ENCODE measurements around the gene CRADD.
A peak's percentile ranks its signal among the peaks of the same experiment; 100 is the strongest.
"Not testable (repeated sequence)": the region's sequence is repeated elsewhere in the genome, so short reads cannot be mapped to it uniquely, and the experiment has no call there.

Gene CRADD

GRCh38 chr12:93737457-93738198 is 60.5 kb downstream of the CRADD start:
- DNase-seq (ENCODE audit: low spot score) = no peak

GRCh38 chr12:93738199-93739058 is 61.3 kb downstream of the CRADD start:
- DNase-seq (ENCODE audit: low spot score) = no peak

DNA sequence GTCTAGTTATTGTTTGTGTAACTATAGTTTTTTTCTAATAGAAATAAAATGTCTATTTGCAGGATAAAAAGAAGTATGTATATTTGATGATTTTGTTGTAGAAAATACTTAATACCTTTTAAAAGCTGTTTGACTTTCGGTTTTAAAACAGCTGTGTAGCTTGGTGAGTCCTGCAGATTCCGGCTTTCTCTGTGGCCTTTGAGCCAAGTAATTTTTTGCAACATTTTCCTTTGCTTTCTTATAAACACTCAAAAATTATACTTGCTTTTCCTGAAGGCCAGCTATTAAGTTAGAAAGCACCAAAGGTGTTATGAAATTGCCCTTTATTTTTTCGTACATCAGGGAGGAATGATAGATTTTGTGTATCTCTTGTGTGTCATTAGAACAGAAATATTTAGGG is 63.6 kb downstream of the CRADD start:
- DNase-seq (ENCODE audit: low spot score) = no peak

DNA sequence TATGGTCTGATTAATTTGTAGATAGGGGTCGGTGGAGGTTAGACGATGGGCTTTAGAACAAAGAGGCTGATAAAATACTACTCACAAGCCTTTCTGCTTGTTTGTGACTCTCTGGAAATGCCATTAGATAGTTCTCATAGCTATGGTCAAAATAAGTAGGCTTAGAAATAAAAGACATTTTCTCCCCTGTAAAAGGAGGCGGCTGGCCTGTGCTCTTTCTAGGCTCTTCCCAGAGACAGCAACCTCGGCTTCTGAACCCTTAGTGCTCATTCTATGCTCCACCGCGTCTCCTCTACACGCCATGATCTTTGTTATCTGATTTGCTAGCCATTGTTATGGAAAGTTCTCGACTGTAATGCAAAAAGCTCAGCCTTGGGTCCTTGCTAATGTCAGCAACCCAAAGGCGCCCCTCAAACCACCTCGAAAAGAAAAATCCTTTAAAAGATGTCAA is 64.5 kb downstream of the CRADD start:
- DNase-seq (ENCODE audit: low spot score) = peak; percentile 72

GRCh38 chr12:93742110-93742934 is 65.1 kb downstream of the CRADD start:
- DNase-seq (ENCODE audit: low spot score) = peak; percentile 87

- no peak for DNase-seq (ENCODE audit: low spot score)
Measured at GRCh38 chr12:93743229-93743998, 66.2 kb downstream of the CRADD start.

DNA sequence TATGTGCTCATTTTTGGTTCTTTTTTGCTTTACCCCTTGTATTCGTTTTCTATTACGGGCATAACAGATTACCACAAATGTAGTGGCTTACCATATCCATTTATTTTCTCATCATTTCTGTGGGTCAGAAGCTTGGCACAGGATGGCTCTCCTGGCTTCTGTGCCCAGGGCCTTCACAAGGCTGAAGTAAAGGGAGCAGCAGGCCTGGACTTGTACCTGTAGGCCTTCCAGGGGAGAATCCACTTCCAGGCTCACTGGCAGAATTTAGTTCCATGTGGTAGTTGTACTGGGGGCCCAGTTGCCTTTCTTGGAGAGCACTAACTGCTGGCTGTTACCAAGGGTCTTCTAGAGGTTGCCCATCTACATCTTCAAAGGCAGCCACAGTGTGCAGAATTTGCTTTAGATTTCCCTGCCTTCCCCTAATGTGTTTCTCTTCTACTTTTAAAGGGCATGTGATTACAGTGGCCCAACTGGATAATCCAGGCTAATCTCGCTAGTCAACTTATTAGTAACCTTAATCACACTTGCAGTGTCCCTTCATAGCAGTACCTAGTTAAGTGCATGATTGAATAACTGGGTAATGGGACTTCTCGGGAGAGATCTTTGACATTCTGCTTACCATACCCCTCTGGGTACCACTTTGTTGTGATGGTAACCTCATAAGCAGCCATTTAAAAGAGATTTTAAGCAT is 67.0 kb downstream of the CRADD start:
- no peak for DNase-seq (ENCODE audit: low spot score)

GRCh38 chr12:93745286-93745685 is 68.1 kb downstream of the CRADD start:
- no peak for DNase-seq (ENCODE audit: low spot score)

DNA sequence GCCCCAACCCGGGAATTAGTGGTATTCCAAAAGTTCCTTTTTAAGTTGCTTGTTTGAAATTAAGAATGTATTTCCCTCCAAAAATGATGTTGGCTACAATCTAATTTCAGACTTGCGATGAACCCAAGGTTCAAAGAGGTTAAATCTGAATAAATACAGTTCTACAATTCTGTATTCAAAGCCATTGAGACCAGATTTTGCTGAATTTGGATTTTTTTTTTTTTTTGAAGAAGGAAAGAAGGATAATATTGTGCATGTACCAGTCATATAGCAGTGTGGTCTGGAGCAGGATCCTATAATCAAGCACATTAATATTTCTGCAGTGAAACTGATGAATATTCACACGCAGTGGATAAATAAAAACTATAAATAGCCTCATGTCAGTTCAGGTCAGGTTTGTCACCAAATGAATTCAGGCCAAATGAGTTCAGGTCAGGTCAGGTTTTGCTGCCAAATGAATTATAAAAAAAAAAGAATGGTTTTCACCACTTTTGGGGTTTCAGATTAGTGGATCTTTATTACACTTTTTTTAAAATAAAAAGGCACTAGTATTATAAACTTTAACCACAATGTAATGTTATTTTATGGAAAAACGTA is 69.5 kb downstream of the CRADD start:
- DNase-seq (ENCODE audit: low spot score) = no peak

DNA sequence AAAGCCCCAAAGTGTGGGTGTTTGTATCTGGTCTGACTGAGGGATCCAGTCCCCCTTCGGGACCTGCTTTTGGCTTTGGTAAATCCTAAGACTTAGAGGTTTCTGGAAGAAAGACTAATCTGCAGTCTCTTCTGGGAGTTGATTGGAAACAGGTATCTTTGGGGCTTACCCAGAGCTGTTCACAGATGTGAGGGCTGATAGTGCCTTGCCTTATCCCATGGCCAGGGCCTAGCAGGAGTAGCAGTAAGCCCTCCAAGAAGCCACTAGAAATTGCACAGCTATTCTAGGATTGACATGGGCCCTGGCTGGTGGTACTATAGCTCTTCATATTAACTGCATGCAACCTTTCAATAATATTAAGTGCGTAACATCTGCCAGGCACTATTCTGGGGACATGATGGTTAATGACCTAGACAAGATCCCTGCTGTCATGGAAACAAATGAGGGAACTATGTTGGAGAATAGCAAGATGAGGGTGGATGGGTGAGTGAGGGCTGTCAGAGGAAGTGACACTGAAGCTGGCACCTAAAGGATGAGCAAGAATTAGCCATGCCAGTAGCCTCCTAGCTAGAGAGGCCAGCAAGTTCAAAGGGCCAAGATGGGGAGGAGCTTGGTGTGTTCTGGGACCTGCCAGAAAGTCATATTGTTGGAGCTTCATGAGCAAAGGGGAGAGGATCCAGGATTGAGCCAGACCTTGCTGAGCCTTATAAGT is 71.7 kb downstream of the CRADD start:
- DNase-seq (ENCODE audit: low spot score) = no peak

DNA sequence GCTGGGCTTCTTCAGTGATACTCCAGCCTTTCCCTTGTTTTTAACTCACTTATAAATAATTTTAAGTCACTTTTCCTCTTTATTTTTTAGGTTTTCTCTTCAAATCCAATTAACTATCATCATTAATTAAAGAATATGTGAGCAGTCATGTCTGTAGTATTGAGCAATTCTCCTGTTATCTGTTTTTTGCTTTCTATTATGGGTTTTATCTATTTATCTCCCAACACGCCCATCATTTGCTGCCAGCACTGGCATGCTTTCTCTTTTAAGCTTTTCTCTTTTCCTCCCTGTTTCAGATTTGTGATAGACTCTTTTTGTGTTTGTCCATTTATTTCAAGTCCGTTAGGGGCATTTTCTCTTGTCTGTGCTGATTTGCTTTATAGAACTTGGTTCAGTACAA is 72.3 kb downstream of the CRADD start:
- DNase-seq (ENCODE audit: low spot score) = no peak

- no peak for DNase-seq (ENCODE audit: low spot score)
Measured at GRCh38 chr12:93750056-93750455, 72.9 kb downstream of the CRADD start.

- DNase-seq (ENCODE audit: low spot score) = no peak
Measured at GRCh38 chr12:93751864-93752610, 74.9 kb downstream of the CRADD start.

DNA sequence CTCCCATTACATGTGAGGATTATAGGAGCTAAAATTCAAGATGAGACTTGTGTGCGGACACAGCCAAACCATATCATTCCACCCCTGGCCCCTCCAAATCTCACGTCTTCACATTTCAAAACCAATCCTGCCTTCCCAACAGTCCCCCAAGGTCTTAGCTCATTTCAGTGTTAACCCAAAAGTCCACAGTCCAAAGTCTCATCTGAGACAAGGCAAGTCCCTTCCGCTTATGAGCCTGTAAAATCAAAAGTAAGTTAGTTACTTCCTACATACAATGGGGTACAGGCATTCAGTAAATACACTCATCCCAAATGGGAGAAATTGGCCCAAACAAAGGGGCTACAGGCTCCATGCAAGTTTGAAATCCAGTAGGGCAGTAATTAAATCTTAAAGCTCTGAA is 76.1 kb downstream of the CRADD start:
- DNase-seq (ENCODE audit: low spot score) = no peak

DNA sequence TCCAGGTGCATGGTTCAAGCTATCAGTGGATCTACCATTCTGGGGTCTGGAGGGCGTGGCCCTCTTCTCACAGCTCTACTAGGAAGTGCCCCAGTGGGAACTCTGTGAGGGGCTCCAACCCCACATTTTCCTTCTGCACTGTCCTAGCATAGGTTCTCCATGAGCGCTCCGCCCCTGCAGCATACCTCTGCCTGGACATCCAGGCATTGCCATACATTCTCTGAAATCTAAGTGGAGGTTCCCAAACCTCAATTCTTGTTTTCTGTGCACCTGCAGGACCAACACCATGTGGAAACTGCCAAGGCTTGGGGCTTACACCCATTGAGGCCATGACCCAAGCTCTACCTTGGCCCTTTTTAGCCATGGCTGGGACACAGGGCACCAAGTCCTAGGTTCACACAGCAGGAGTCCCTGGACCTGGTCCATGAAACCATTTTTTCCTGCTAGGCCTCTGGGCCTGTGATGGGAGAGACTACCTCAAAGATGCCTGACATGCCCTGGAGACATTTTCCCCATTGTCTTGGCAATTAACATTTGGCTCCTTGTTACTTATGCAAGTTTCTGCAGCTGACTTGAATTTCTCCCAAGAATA is 76.8 kb downstream of the CRADD start:
- DNase-seq (ENCODE audit: low spot score) = no peak

DNA sequence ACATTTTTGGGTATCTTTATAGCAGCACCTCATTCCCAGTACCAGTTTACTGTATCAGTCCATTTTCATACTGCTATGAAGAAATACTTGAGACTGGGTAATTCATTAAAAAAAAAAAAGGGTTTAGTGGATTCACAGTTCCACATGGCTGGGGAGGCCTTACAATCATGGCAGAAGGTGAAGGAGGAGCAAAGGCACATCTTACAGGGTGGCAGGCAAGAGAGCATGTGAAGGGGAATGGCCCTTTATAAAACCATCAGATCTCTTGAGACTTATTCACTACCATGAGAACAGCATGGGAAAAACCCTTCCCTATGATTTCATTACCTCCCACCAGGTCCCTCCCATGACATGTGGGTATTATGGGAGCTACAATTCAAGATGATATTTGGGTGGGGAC is 77.7 kb downstream of the CRADD start:
- DNase-seq (ENCODE audit: low spot score) = not testable (repeated sequence)

DNA sequence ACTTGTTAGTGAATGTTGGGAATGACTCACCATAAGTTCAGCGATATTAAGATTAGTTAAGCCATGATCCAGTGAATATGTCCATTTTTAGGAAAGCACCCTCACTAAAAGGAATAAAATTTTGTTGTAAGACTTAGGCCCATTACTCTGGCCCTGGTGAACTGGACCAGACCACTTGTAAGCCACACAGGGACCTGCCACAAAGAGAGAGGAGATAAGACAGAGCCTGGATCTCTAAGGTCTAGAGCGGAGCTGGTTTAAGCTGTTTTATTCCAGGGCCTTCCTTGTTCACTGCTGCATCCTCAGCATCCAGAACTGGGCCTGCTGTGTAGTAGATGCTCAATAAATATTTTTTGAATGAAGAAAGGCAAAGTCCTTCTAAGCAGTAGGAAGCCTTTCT is 79.1 kb downstream of the CRADD start:
- DNase-seq (ENCODE audit: low spot score) = no peak

DNA sequence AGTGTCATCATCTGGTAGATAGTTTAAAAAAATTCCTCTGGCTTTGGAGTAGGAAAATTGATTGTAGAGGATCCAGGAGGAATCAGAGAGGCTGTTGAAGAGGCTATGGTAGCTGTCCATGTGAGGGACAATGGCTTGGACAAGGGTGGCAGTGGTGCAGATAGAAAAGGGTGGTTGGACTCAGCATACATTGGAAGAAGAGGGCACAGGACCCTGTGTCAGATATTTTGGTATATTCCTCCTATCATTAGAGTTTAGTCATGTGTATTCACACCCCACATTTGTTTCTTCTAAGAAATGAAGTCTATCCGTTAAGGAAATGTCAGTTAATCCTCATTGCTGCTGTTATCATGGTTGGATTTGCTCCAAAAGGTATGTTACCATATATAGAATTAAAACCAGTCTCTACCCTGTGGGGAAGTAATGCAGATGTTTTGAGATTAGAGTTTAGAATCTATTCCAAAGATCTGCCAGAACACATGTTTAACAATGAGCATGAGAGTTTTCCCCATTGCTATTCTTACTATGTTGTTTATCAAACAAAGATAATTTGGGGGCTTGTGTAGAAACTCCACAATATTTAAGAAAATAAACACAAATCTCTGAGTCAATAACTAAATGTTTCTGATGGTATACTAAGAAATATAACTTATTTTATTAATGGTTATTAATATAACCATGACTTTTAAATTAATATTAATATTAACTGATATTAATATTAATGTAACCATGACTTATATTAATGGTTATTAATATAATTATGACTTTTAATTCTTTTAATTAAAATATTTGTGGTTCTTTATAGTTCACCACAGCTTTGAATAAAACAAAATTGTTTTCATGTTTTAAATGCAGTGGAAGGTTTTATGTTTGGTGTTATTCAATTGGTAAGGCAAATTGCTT is 80.9 kb downstream of the CRADD start:
- DNase-seq (ENCODE audit: low spot score) = no peak

Data from iPS-NIHi11 (cell line).